H54 (cell line): Measurements from ENCODE around the gene SPINT4.
"Not testable (repeated sequence)": the region's sequence is repeated elsewhere in the genome, so short reads cannot be mapped to it uniquely, and the experiment has no call there.

ENCODE experiments used
- DNase-seq: peaks from one replicate; pipeline ENCODE4 v3.0.0; 2011; ENCODE audit warnings: low spot score, mixed read lengths; ENCODE audit not compliant: insufficient read length
- FAIRE-seq: peaks from 3 replicates; lab custom pipeline; 2011; peaks lifted over from hg19 to GRCh38; lab: Jason Lieb, UNC
- POLR2A ChIP-seq: IDR thresholded peaks from 2 replicates; pipeline ENCODE4 v1.6.1; 2011; ENCODE audit warnings: low read depth, mild to moderate bottlenecking, low read length

Gene SPINT4

DNA sequence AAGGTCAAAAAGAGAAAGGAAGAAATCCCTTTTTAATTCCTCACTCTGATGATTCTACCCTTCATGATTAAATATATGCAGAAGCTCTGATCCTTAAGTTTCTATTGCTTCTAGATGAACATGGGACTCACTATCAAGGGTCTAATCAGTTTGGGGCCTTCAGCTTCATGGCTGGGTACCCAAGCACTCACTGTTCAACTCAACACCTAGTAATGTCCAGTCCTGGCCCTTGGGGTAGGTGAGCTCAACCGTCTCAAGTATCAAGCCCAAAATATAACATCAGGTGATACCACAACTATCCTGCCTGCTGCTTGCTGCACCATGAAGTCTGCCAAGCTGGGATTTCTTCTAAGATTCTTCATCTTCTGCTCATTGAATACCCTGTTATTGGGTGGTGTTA lies at the start of gene SPINT4:
SPINT4 (plus strand) TSS at position 301 of the 400 bp plus-strand sequence; CDS start at position 322, 21 bp downstream.
- DNase-seq: no peak
- no peak for TF ChIP-seq POLR2A
- FAIRE-seq: no peak

DNA sequence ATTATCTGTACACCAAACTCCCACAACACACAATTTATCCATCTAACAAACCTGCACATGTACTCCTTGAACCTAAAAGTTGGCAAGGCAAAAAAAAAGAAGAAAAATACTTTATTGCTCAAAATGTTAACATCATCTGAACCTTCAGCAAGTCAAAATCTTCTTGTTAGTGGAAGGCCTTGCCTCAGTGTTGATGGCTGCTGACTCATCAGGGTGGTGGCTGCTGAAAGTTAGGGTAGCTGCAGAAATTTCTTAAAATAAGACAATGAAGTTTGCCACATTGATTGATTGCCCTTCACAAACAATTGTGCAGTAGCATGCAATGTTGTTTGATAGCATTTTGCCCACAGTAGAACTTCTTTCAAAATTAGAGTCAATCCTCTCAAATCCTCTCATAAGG lies 49.4 kb upstream of the SPINT4 start:
- no peak for FAIRE-seq
- no peak for TF ChIP-seq POLR2A

DNA sequence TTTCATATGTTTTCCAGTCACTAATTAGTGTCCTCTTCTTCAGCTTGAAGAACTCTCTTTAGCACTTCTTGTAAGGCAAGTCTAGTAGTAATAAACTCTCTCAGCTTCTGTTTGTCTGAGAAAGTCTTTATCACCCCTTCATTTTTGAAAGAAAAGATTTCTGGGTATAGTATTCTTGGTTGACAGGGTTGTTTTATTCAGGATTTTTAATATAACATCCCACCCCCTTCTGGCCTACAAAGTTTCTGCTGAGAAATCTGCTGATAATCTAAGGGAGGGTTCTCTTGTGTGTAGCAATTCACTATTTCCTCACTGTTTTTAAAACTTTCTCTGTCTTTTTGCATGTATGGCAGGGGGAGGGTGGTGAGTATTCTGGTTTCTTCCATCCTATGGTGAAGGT lies 42.5 kb upstream of the SPINT4 start:
- FAIRE-seq (no peak), DNase-seq (no peak)
- TF ChIP-seq POLR2A: no peak

More for the DNA sequence above, 49.4 kb upstream of the SPINT4 start:
- DNase-seq: no peak

- DNase-seq (no peak), FAIRE-seq (no peak)
- no peak for TF ChIP-seq POLR2A
Measured at GRCh38 chr20:45685896-45686295, 36.3 kb upstream of the SPINT4 start.

DNA sequence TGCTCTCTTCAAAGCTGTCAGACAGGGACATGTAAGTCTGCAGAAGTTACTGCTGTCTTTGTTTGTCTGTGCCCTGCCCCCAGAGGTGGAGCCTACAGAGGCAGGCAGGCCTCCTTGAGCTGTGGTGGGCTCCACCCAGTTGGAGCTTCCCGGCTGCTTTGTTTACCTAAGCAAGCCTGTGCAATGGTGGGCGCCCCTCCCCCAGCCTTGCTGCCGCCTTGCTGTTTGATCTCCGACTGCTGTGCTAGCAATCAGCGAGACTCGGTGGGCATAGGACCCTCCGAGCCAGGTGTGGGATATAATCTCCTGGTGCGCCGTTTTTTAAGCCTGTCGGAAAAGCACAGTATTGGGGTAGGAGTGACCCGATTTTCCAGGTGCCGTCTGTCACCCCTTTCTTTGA lies 28.8 kb upstream of the SPINT4 start:
- DNase-seq, FAIRE-seq: not testable (repeated sequence)

- FAIRE-seq: no peak
- no peak for TF ChIP-seq POLR2A
- no peak for DNase-seq
Measured at GRCh38 chr20:45695496-45695895, 26.7 kb upstream of the SPINT4 start.

GRCh38 chr20:45701104-45701503 lies 21.0 kb upstream of the SPINT4 start:
- TF ChIP-seq POLR2A: no peak
- no peak for FAIRE-seq
- DNase-seq: no peak

- no peak for FAIRE-seq
- no peak for DNase-seq
- TF ChIP-seq POLR2A: no peak
Measured at GRCh38 chr20:45701873-45702272, 20.3 kb upstream of the SPINT4 start, which contains the start of gene WFDC13. WFDC13 (plus strand) TSS chr20:45702038; CDS start chr20:45702124, 86 bp downstream.

GRCh38 chr20:45704969-45705637 lies 17.0 kb upstream of the SPINT4 start, which contains the start of gene WFDC10B:
WFDC10B (minus strand) TSS chr20:45705019; CDS start chr20:45685992, 19,027 bp downstream.
- FAIRE-seq (no peak), DNase-seq (no peak)
- no peak for TF ChIP-seq POLR2A

DNA sequence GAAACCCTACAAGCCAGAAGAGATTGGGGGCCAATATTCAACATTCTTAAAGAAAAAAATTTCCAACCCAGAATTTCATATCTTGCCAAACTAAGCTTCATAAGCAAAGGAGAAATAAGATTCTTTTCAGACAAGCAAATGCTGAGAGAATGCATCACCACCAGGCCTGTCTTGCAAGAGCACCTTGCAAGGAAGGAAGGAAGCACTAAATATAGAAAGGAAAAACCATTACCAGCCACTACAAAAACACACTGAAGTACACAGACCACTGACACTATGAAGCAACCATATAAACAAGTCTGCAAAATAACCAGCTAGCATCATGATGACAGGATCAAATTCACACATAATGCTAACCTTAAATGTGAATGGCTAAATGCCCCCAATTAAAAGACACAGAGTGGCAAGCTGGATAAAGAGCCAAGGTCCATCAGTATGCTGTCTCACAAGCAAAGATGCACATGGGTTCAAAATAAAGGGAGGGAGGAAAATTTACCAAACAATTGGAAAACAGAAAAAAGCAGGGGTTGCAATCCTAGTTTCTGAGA lies 5.9 kb upstream of the SPINT4 start:
- DNase-seq, FAIRE-seq: not testable (repeated sequence)

DNA sequence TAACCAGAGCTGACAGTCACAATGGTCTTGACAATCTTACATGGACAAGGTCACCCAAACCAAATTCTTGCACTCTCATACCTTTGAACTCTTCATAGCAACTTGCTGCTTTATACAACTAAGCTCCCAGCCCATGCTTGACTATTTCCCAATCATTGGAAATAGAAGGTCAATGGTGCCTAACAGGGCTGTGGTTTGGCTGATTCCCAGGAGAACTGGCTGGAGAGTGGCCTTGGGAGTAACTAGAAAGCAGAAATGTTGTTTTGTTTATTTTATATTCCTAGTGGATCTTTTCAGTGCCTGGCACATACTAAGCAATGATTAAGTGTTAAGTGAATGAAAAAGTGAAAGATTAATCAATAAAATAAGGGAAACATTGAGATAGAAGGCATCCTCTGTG lies 3.0 kb downstream of the SPINT4 start:
- TF ChIP-seq POLR2A: no peak

DNA sequence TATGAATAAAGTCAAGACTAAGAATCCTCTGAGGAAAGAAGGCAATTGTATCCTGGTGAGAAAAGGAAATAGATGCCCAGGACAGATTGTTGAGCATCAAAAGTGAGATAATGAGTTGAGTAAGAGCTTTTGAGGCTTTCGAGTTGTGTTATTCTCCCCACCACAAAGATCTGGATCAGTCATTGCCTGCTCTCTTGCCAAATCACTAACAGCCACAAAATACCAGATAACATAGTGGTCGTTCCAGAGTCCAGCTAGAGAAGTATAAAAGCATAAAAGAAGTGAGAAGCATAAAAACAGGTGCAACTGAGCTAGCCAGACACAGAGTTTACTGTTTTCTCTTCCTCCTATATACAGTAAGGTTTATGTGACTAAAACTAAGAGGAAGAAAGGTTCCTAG lies 4.9 kb downstream of the SPINT4 start:
- DNase-seq (no peak), FAIRE-seq (no peak)
- no peak for TF ChIP-seq POLR2A

More for the DNA sequence above, 3.0 kb downstream of the SPINT4 start:
- FAIRE-seq (no peak), DNase-seq (no peak)

DNA sequence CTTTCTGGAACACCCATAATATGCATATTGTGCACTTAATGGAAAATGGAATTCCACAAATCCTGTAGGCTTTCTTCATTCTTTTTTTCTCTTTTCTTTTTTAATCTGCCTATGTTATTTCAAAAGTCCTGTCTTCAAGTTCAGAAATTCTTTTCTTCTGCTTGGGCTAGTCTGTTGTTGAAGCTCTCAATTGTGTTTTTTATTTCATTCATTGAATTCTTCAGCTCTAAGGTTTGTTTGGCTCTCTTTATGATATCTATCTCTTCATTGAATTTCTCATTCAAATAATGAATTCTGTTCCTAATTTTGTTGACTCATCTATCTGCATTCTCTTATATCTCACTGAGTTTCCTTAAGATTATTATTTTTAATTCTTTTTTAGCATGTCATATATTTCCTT lies 10.1 kb downstream of the SPINT4 start:
- no peak for TF ChIP-seq POLR2A
- DNase-seq (no peak), FAIRE-seq (no peak)

DNA sequence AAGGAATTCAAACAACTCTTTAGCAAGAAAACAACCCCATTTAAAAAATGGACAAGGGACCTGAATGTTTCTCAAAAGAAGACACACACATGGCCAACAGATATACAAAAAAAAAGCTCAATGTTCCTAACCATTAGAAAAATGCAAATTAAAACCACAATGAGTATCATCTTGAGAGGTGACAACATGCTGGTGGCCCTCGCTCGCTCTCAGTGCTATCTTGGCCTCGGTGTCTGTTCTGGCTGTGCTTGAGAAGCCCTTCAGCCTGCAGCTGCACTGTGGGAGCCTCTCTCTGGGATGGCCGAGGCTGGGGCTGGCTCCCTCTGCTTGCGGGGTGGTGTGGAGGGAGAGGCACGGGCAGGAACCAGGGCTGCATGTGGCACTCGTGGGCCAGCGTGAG lies 13.4 kb downstream of the SPINT4 start:
- TF ChIP-seq POLR2A: no peak
- FAIRE-seq (no peak), DNase-seq (no peak)

DNA sequence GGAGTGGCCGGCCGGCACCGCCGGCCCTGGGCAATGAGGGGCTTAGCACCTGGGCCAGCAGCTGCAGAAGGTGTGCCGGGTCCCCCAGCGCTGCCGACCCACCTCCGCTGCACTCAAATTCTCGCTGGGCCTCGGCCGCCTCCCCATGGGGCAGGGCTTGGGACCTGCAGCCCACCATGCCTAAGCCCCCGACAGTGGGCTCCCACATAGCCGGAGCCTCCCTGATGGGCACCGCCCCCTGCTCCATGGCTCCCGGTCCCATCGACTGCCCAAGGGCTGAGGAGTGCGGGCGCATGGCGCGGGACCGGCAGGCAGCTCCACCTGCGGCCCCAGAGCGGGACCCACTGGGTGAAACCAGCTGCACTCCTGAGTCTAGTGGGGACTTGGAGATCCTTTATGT lies 13.8 kb downstream of the SPINT4 start:
- DNase-seq: no peak
- FAIRE-seq: no peak
- no peak for TF ChIP-seq POLR2A
